Adrenal gland (tissue), 5 donors: ENCODE data around the gene C12orf42.

ENCODE experiments used
- POLR2A ChIP-seq, 2 donors: fragments of 450-650 bp; IDR thresholded peaks; one replicate each; pipeline ENCODE4 v1.6.1; 2017; ENCODE audit warnings: antibody characterized with exemption in 2 of 2, mild to moderate bottlenecking in 2 of 2, moderate library complexity in 1 of 2
- TF ChIP-seq, protein P1 (sequence below), 6 experiments: fragments of 450-650 bp in 4 of 6; fragments of 200-600 bp in 2 of 6; sonication (generic) in 1 of 6; IDR thresholded peaks; 1 replicate in 5 of 6; 2 replicates in 1 of 6; pipeline versions ENCODE4 v1.5.1 to v1.8.0; 2016 to 2021; ENCODE audit warnings: antibody characterized with exemption in 6 of 6, mild to moderate bottlenecking in 2 of 6, moderate library complexity in 1 of 6
- donor health status: DM: no; HTN: no; CAD: no.

DNA sequence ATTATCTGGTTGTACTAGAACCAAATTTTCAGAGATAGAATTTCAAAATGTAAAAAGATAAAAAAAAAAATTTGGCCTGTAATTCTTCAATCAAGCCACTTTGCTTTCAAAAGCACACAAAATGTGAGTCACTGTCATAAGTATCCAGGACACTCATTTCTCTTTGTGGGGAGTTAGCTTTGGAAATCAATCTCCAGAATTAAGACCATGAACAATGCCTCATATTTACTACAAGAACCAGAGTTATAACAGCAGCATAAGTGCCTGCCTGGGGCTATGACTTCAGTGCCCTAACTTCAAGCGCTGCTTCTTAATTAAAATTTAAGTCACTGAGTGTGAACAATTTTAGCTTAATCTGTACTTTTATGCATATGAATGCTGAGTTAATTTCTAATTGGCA, 162.1 kb downstream of the C12orf42 start:
- no peak for TF ChIP-seq POLR2A (IDR thresholded peaks at IDR 0.05)
- TF ChIP-seq, protein P1, sequence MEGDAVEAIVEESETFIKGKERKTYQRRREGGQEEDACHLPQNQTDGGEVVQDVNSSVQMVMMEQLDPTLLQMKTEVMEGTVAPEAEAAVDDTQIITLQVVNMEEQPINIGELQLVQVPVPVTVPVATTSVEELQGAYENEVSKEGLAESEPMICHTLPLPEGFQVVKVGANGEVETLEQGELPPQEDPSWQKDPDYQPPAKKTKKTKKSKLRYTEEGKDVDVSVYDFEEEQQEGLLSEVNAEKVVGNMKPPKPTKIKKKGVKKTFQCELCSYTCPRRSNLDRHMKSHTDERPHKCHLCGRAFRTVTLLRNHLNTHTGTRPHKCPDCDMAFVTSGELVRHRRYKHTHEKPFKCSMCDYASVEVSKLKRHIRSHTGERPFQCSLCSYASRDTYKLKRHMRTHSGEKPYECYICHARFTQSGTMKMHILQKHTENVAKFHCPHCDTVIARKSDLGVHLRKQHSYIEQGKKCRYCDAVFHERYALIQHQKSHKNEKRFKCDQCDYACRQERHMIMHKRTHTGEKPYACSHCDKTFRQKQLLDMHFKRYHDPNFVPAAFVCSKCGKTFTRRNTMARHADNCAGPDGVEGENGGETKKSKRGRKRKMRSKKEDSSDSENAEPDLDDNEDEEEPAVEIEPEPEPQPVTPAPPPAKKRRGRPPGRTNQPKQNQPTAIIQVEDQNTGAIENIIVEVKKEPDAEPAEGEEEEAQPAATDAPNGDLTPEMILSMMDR (IDR thresholded peaks at IDR 0.05): no peak
